ENCODE measurements around the gene AOC1.

Gene AOC1

GRCh38 chr7:150891740-150892139 lies 39.4 kb downstream of the AOC1 start:
- ChIA-PET CTCF (no interaction called here), POLR2A (no interaction called here)
- H3K4me3 ChIP-seq (ENCODE audit: low read depth, low read length): no peak overlapping the region
- no peak for TF ChIP-seq CTCF (IDR thresholded peaks at IDR 0.05; ENCODE audit: insufficient read depth, low read length, missing control alignments)
- DNase-seq (ENCODE audit: low read depth, low spot score): no peak

DNA sequence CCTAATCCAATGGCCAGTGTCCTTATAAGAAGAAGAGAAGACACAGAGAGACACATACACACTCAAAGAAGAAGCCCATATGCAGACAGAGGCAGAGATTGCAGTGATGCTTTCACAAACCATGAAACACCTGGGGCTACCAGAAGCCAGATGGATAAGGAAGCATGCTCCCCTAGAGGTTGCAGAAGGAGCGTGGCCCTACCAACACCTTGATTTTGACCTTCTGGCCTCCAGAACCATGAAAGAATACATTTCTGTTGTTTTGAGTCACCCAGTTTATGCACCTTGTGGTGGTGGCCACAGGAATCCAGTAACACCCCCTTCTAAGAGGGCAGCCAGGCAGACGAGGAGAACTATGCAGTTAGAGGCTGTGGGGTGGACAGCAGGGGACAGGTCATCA lies 43.5 kb downstream of the AOC1 start:
- ChIA-PET CTCF (no interaction called here), POLR2A (no interaction called here)
- no peak for TF ChIP-seq CTCF (IDR thresholded peaks at IDR 0.05; ENCODE audit: insufficient read depth, low read length, missing control alignments)
- no peak overlapping the region for H3K4me3 ChIP-seq (ENCODE audit: low read depth, low read length)
- no peak for DNase-seq (ENCODE audit: low read depth, low spot score)

DNA sequence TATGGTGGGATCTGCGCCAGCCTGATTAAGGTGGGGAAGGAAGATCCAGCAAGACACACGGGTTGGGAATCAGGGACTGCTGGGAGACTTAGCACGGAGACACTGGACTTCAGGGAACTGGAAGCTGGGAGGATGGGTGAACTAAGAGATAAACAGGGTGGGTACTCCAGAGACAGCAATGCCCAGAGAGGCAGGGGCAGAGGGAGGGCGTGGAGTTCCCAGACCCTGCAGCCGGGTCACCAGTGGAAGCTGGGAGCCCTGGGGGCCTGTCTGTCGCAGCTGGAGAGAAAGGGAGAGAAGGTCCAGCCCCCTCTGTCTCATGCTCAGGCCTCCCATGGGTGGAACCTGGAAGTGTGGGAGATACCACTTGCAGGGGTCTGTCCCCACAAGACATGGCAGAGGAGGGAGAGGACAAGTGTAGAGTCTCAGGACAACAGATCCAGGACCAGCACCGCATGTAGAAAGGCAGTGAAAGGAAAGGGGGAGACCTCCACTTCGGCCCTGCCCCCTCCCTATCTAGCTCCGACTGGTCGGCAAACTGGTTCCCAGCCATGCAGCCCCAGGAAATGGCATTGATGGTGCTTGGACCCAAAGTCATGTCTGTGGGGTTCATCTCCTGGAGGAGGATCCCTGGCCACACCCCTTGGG lies 44.4 kb downstream of the AOC1 start:
- no peak overlapping the region for H3K4me3 ChIP-seq (ENCODE audit: low read depth, low read length)
- POLR2A ChIA-PET: no interaction called here
- no peak for DNase-seq (ENCODE audit: low read depth, low spot score)
- no peak for TF ChIP-seq CTCF (IDR thresholded peaks at IDR 0.05; ENCODE audit: insufficient read depth, low read length, missing control alignments)
- CTCF ChIA-PET: interaction anchor here (3.4 to 4.2 kb wide), 2 partner anchors 16 to 88 kb away, joined by 25 to 53 read pairs; no protein-coding TSS in a partner anchor

DNA sequence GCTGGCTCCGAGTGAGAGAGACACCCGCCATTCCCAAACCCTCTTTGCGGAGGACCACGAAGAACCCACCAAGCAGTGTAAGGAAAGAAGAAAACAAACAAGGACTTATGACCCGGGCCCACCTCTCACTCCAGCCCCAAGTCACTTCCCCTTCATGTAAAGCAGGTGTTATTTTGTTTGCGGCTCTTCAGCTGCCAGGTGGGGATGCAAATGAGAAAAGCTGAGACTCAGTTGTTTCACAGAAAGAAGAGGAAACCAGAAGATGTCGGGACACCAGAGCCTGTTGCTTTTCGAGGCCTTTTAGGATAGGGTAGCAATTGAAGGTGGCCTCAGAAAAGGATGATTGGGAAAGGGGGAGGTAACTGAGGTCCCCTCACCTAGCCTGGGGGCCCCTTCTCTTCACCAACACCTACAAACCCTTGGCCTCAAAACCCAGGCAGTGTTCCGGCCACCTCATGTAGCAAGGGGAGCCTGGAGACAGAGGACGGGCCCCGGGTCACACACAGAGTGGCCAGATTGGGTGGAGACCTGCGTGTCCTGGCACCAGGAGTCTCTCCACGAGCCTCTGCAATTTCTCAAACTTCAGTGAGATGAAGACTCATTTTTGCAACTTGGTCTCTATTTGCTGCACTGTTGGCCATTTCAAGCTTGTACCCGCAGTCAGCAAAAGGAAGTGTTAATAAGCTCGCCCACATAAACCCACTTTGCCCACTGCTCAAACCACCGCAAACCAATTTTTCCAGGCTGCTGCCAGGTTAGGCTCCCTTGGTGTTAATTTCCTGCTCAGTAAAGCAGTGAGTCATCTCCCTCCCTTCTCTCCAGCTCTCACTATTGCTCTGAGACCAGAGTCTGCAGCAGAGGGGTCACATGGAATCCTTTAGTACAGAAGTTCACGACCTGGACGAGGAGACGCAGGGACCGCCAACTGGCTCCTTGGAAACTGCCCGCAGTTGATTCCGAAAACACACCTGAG lies 45.5 kb downstream of the AOC1 start:
- ChIA-PET CTCF (interaction anchor here (0.6 to 4.2 kb wide), 31 partner anchors 8 to 407 kb away, joined by 3 to 53 read pairs (median 6); partner anchors contain the start of gene NOS3), POLR2A (no interaction called here)
- no peak overlapping the region for H3K4me3 ChIP-seq (ENCODE audit: low read depth, low read length)
- no peak for TF ChIP-seq CTCF (IDR thresholded peaks at IDR 0.05; ENCODE audit: insufficient read depth, low read length, missing control alignments)
- DNase-seq (ENCODE audit: low read depth, low spot score): no peak

DNA sequence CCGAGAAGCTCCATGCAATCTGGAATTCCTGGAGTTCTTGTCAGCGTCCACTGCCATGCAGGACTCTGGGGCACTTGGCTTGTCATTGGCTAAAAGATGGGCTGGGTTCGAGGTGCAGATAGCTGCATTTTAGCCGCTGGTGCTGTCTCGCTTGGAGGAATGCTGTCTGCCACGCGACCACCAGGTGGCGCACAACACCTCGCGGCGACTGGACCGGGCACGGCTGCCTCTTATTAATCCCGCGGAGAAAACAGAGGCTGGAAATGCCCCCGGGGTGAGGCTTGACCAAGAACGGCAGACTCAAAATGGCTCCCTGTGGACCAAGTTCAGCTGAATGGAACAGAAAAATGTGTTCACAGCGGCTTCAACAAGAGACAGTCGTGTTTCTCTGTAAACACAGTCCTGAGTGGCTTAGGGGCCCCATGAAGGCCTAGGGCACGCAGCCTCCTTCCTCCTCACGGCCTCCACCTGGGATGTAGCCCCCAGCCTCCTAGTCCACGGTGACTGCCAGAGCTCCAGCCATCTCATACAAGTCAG lies 46.2 kb downstream of the AOC1 start:
- CTCF ChIA-PET: interaction anchor here (0.6 to 4.2 kb wide), 34 partner anchors 9 to 406 kb away, joined by 3 to 53 read pairs (median 6); partner anchors contain the start of gene NOS3
- POLR2A ChIA-PET: no interaction called here
- DNase-seq (ENCODE audit: low read depth, low spot score): no peak
- peak; percentile 95 for TF ChIP-seq CTCF (IDR thresholded peaks at IDR 0.05; ENCODE audit: insufficient read depth, low read length, missing control alignments)
- no peak overlapping the region for H3K4me3 ChIP-seq (ENCODE audit: low read depth, low read length)

DNA sequence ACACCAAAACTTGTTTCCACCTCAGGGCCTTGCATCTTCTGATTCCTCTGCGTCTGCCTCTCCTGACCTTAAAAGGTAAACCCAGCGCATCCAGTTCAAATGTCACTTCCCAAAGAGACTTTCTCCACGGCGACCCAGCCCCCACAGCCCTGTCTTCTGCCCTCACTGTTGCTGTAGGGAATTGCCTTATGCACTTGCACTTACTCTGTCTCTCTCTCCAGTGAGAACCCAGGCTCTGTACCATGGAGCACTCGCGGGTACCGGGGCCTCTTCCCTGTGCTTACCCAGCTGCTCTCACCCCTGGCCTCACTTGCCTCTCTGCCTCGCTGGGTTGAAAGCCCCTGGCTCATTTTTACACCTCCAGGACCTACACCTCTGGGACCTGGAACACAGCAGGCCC lies 48.4 kb downstream of the AOC1 start:
- no peak overlapping the region for H3K4me3 ChIP-seq (ENCODE audit: low read depth, low read length)
- ChIA-PET CTCF (interaction anchor here (1.1 to 3.1 kb wide), 3 partner anchors 7 to 270 kb away, joined by 3 to 25 read pairs (median 5); no protein-coding TSS in a partner anchor), POLR2A (no interaction called here)
- DNase-seq (ENCODE audit: low read depth, low spot score): no peak
- no peak for TF ChIP-seq CTCF (IDR thresholded peaks at IDR 0.05; ENCODE audit: insufficient read depth, low read length, missing control alignments)

Measured in AG04449 (cell line).